22Rv1 (cell line): ENCODE results near the gene NDUFB4.

Experiments
- CTCF ChIP-seq: fragments of 450-650 bp; IDR thresholded peaks from 2 replicates; pipeline ENCODE4 v1.5.1; 2017; ENCODE audit warnings: mild to moderate bottlenecking
- ZFX ChIP-seq: fragments of 450-650 bp; IDR thresholded peaks from 2 replicates; pipeline ENCODE4 v1.6.1; 2017; ENCODE audit warnings: antibody characterized with exemption, borderline replicate concordance

- TF ChIP-seq CTCF (no peak), ZFX (no peak)
Observed at GRCh38 chr3:120604784-120605183, 8.6 kb downstream of the NDUFB4 start.
